Caco-2 (cell line): ENCODE measurements around the gene CHMP5. TPM values are rescaled to one million over a fixed set of nuclear protein-coding genes. Genes with fewer than 3 reads are reported as not detected.
A peak's percentile ranks its signal among the peaks of the same experiment; 100 is the strongest.

Experiments
- BruUV-seq: library from RNA; stranded (reverse); fragments of 400-500 nt; replicated peaks from 2 replicates; lab custom pipeline; 2021; lab: Mats Ljungman, UMichigan
- CTCF ChIA-PET: fragments of 300-600 bp; sonication (Branson Sonifier 250); formaldehyde crosslinking; loops from one replicate; lab custom pipeline; 2022; ENCODE audit warnings: antibody characterized with exemption; lab: Charles Lee
- POLR2A ChIA-PET: fragments of 300-600 bp; sonication (Branson Sonifier 250); formaldehyde crosslinking; loops from one replicate; lab custom pipeline; 2022; ENCODE audit warnings: antibody characterized with exemption; lab: Charles Lee
- DNase-seq, 2 experiments: peaks; one replicate each; pipeline versions ENCODE4 v3.0.0 to v3.0.0-alpha.2; 2020 to 2022
- H3K27me3 ChIP-seq: replicated peaks from 2 replicates; pipeline ENCODE4 v1.6.0; 2011; ENCODE audit warnings: low read length; ENCODE audit not compliant: control insufficient read depth, insufficient read depth
- H3K36me3 ChIP-seq: 2 replicates; pipeline ENCODE4 v1.5.1; 2011; ENCODE audit warnings: low read length; ENCODE audit not compliant: control insufficient read depth, insufficient read depth
- H3K4me1 ChIP-seq: fragments of 250-450 bp; sonication (Bioruptor Pico); 2 replicates; pipeline ENCODE4 v1.5.1; 2020; ENCODE audit warnings: mild to moderate bottlenecking
- H3K4me3 ChIP-seq: 2 replicates; pipeline ENCODE4 v1.5.1; 2011; ENCODE audit warnings: low read depth, mild to moderate bottlenecking, control low read depth, low read length
- H3K9me3 ChIP-seq: fragments of 250-450 bp; sonication (Bioruptor Pico); 2 replicates; pipeline ENCODE4 v1.5.1; 2020; ENCODE audit warnings: mild to moderate bottlenecking, moderate library complexity
- H3K27ac Mint-ChIP-seq: one replicate; pipeline ENCODE4 v1.8.0; 2022; ENCODE audit warnings: mixed read lengths; ENCODE audit not compliant: unreplicated experiment
- H3K27me3 Mint-ChIP-seq: one replicate; pipeline ENCODE4 v1.8.0; 2022; ENCODE audit warnings: mixed read lengths; ENCODE audit not compliant: insufficient read depth, unreplicated experiment
- H3K36me3 Mint-ChIP-seq: one replicate; pipeline ENCODE4 v1.8.0; 2022; ENCODE audit warnings: mild to moderate bottlenecking, mixed read lengths; ENCODE audit not compliant: insufficient read depth, unreplicated experiment
- H3K4me1 Mint-ChIP-seq: one replicate; pipeline ENCODE4 v1.8.0; 2022; ENCODE audit warnings: low read depth, mixed read lengths; ENCODE audit not compliant: unreplicated experiment
- H3K4me3 Mint-ChIP-seq: one replicate; pipeline ENCODE4 v1.8.0; 2022; ENCODE audit warnings: mild to moderate bottlenecking, moderate library complexity, mixed read lengths; ENCODE audit not compliant: unreplicated experiment
- H3K9me3 Mint-ChIP-seq: one replicate; pipeline ENCODE4 v1.8.0; 2022; ENCODE audit warnings: mixed read lengths; ENCODE audit not compliant: unreplicated experiment
- CTCF ChIP-seq, 2 experiments: fragments of 200-600 bp in 1 of 2; IDR thresholded peaks; 1 replicate in 1 of 2; 2 replicates in 1 of 2; pipeline versions ENCODE4 v1.5.1 to v1.8.0; 2011 to 2022; ENCODE audit warnings: antibody characterized with exemption in 1 of 2, control low read depth in 1 of 2, inconsistent platforms in 1 of 2, low read depth in 1 of 2, low read length in 1 of 2, mild to moderate bottlenecking in 1 of 2, moderate library complexity in 1 of 2; ENCODE audit not compliant: insufficient read depth in 1 of 2, severe bottlenecking in 1 of 2, unreplicated experiment in 1 of 2
- intact Hi-C: fragments of 100-400 bp; cut with micrococcal nuclease; formaldehyde crosslinking; loops from one replicate; pipeline ENCODE4 v1.10.0; 2022; ENCODE audit not compliant: unreplicated experiment
- total RNA-seq: library from RNA; stranded (reverse); gene quantifications from 2 replicates; pipeline ENCODE4 v1.2.3, GENCODE V29; 2022

Gene CHMP5
- total RNA-seq, 1 experiment from 2014 or later, result 58.3 TPM

GRCh38 chr9:33225319-33226147 is 39.3 kb upstream of the CHMP5 start:
- ChIA-PET CTCF (interaction anchor here (0.5 to 1.5 kb wide), 10 partner anchors 11 to 158 kb away, joined by 3 to 6 read pairs (median 4); partner anchors contain the start of genes B4GALT1 and SPINK4), POLR2A (no interaction called here)
- no peak overlapping the region for H3K4me3 ChIP-seq
- Mint-ChIP-seq H3K4me3 (no peak overlapping the region), H3K9me3 (no peaks in the 10 kb centered on the region), H3K4me1 (peaks cover 27% of the 10 kb centered on the region), H3K27me3 (no peaks in the 10 kb centered on the region), H3K27ac (no peak overlapping the region), H3K36me3 (peaks cover 9% of the 10 kb centered on the region)
- TF ChIP-seq CTCF (IDR thresholded peaks at IDR 0.05; ENCODE audit: insufficient read depth in 1 of 2, low read depth in 1 of 2, low read length in 1 of 2, severe bottlenecking in 1 of 2, unreplicated experiment in 1 of 2), result peak; percentile 62 to 73
- no peaks in the 10 kb centered on the region for H3K36me3 ChIP-seq
- peak; percentile 56 to 69 for DNase-seq
- peaks cover 14% of the 10 kb centered on the region for H3K4me1 ChIP-seq
- BruUV-seq, result no TSS peak
- intact Hi-C loops, result loop anchor here (1.0 to 2.0 kb wide), 2 partner anchors 53 to 144 kb away; no protein-coding TSS in a partner anchor
- H3K9me3 ChIP-seq, result no peaks in the 10 kb centered on the region
- no peaks in the 10 kb centered on the region for H3K27me3 ChIP-seq

GRCh38 chr9:33227008-33227398 is 37.8 kb upstream of the CHMP5 start:
- H3K27ac Mint-ChIP-seq, result peak overlapping the region; percentile 59
- no peak overlapping the region for H3K4me3 Mint-ChIP-seq
- ChIA-PET CTCF (interaction anchor here (0.8 to 1.5 kb wide), 5 partner anchors 10 to 145 kb away, joined by 3 to 6 read pairs (median 4); partner anchors contain the start of gene NFX1), POLR2A (interaction anchor here (1.3 kb wide), 1 partner anchor 13 kb away, joined by 5 read pairs; the partner anchor contains the start of gene SPINK4)
- no peaks in the 10 kb centered on the region for H3K9me3 ChIP-seq
- peaks cover 14% of the 10 kb centered on the region for H3K36me3 Mint-ChIP-seq
- H3K4me3 ChIP-seq, result no peak overlapping the region
- intact Hi-C loops, result no loop called here
- H3K4me1 Mint-ChIP-seq, result peaks cover 27% of the 10 kb centered on the region
- no peaks in the 10 kb centered on the region for H3K27me3 ChIP-seq
- TF ChIP-seq CTCF (IDR thresholded peaks at IDR 0.05; ENCODE audit: insufficient read depth in 1 of 2, low read depth in 1 of 2, low read length in 1 of 2, severe bottlenecking in 1 of 2, unreplicated experiment in 1 of 2), result no peak
- no peaks in the 10 kb centered on the region for H3K27me3 Mint-ChIP-seq
- no TSS peak for BruUV-seq
- DNase-seq, result no peak
- H3K4me1 ChIP-seq, result peaks cover 14% of the 10 kb centered on the region
- H3K9me3 Mint-ChIP-seq, result no peaks in the 10 kb centered on the region
- H3K36me3 ChIP-seq, result no peaks in the 10 kb centered on the region

GRCh38 chr9:33227741-33228140 is 37.1 kb upstream of the CHMP5 start:
- no peaks in the 10 kb centered on the region for H3K36me3 ChIP-seq

More at GRCh38 chr9:33227741-33228140, 37.1 kb upstream of the CHMP5 start:
- POLR2A ChIA-PET, result interaction anchor here (1.3 kb wide), 1 partner anchor 12 kb away, joined by 5 read pairs; the partner anchor contains the start of gene SPINK4
- H3K36me3 Mint-ChIP-seq, result peaks cover 14% of the 10 kb centered on the region
- H3K9me3 Mint-ChIP-seq, result no peaks in the 10 kb centered on the region
- H3K27ac Mint-ChIP-seq, result peak overlapping the region; percentile 59
- H3K27me3 Mint-ChIP-seq, result no peaks in the 10 kb centered on the region
- CTCF ChIA-PET, result no interaction called here
- TF ChIP-seq CTCF (IDR thresholded peaks at IDR 0.05; ENCODE audit: insufficient read depth in 1 of 2, low read depth in 1 of 2, low read length in 1 of 2, severe bottlenecking in 1 of 2, unreplicated experiment in 1 of 2), result no peak
- H3K4me1 Mint-ChIP-seq, result peaks cover 24% of the 10 kb centered on the region
- intact Hi-C loops, result no loop called here
- Histone ChIP-seq H3K4me1 (peaks cover 14% of the 10 kb centered on the region), H3K27me3 (no peaks in the 10 kb centered on the region), H3K9me3 (no peaks in the 10 kb centered on the region), H3K4me3 (no peak overlapping the region)
- H3K4me3 Mint-ChIP-seq, result no peak overlapping the region
- no peak for DNase-seq
- no TSS peak for BruUV-seq
